Measurements from ENCODE around the gene SLC7A7. TPM values are rescaled to one million over a fixed set of nuclear protein-coding genes. Genes with fewer than 3 reads are reported as not detected.

The SLC7A7 gene
- total and polyA plus RNA-seq, 2 of the 13 experiments (the other 11 are each of a cell fraction or from before 2014, with no cell fraction given): 0.13 to 0.63 TPM

DNA sequence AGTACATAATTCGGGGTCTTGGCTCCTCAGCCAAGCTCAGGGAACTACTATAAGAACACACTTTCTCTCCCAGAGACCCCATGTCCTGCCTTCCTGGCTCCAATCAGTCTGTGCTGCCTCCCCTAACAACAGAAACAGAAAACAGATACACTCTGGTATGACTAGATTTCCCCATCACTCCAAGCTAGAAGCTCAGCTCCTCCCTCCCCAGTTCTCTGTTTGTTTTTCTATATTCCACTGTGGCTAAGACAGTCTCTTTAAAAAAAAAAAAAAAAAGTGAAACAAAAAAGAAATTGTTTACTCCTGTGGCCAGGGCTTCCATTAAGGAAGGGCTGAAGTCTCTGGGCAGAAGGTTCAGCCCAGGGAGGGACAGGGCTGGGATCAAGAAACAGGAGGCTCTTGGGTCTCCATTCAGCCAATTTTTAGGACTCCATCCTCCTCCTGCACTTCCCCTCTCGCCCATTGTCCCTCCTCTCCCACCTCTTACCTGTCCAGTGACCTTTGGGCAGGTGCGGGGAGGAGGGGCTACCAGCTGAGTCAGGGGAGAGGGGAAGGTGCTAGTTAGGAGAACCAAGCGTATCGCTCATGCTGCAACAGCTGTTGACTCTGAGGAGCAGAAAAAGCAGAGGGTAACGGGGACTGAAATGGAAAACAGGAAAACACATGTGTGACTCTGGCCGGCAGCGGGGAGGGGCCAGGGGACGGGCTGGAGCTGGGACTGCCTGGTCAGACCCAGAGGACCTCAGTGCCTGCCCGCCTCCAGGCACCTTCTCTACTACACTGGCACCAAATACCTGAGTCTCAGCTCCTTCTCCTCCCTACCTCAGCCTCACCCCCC, 4.1 kb upstream of the SLC7A7 start (continued):
- TF ChIP-seq, protein P1, sequence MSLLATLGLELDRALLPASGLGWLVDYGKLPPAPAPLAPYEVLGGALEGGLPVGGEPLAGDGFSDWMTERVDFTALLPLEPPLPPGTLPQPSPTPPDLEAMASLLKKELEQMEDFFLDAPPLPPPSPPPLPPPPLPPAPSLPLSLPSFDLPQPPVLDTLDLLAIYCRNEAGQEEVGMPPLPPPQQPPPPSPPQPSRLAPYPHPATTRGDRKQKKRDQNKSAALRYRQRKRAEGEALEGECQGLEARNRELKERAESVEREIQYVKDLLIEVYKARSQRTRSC (CRISPR knock-in tag; IDR thresholded peaks at IDR 0.05; ENCODE audit: low read depth): no peak
- TF ChIP-seq, protein P2, sequence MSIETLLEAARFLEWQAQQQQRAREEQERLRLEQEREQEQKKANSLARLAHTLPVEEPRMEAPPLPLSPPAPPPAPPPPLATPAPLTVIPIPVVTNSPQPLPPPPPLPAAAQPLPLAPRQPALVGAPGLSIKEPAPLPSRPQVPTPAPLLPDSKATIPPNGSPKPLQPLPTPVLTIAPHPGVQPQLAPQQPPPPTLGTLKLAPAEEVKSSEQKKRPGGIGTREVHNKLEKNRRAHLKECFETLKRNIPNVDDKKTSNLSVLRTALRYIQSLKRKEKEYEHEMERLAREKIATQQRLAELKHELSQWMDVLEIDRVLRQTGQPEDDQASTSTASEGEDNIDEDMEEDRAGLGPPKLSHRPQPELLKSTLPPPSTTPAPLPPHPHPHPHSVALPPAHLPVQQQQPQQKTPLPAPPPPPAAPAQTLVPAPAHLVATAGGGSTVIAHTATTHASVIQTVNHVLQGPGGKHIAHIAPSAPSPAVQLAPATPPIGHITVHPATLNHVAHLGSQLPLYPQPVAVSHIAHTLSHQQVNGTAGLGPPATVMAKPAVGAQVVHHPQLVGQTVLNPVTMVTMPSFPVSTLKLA (IDR thresholded peaks at IDR 0.05): no peak
- TF ChIP-seq ESRRA (CRISPR knock-in tag; IDR thresholded peaks at IDR 0.05; ENCODE audit: low read depth): no peak
- TF ChIP-seq NR2F1 (CRISPR knock-in tag; IDR thresholded peaks at IDR 0.05): no peak
- TF ChIP-seq, protein P3, sequence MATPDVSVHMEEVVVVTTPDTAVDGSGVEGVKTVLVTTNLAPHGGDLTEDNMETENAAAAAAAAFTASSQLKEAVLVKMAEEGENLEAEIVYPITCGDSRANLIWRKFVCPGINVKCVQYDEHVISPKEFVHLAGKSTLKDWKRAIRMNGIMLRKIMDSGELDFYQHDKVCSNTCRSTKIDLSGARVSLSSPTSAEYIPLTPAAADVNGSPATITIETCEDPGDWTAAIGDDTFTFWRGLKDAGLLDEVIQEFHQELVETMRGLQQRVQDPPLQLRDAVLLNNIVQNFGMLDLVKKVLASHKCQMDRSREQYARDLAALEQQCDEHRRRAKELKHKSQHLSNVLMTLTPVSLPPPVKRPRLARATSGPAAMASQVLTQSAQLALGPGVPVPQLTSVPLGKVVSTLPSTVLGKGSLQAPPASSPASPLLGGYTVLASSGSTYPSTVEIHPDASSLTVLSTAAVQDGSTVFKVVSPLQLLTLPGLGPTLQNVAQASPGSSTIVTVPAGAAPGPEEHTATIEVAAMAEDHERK (CRISPR knock-in tag; IDR thresholded peaks at IDR 0.05; ENCODE audit: low read depth): no peak
- no peak for TF ChIP-seq SOX5 (CRISPR knock-in tag; IDR thresholded peaks at IDR 0.05; ENCODE audit: borderline replicate concordance)
- TF ChIP-seq, protein P4, sequence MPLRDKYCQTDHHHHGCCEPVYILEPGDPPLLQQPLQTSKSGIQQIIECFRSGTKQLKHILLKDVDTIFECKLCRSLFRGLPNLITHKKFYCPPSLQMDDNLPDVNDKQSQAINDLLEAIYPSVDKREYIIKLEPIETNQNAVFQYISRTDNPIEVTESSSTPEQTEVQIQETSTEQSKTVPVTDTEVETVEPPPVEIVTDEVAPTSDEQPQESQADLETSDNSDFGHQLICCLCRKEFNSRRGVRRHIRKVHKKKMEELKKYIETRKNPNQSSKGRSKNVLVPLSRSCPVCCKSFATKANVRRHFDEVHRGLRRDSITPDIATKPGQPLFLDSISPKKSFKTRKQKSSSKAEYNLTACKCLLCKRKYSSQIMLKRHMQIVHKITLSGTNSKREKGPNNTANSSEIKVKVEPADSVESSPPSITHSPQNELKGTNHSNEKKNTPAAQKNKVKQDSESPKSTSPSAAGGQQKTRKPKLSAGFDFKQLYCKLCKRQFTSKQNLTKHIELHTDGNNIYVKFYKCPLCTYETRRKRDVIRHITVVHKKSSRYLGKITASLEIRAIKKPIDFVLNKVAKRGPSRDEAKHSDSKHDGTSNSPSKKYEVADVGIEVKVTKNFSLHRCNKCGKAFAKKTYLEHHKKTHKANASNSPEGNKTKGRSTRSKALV (CRISPR knock-in tag; IDR thresholded peaks at IDR 0.05): no peak
- 0 out of 2 replicates have a peak, but pooled peaks have one; percentile 21 for TF ChIP-seq ZNF224 (CRISPR knock-in tag; IDR thresholded peaks at IDR 0.05)
- TF ChIP-seq, protein P5, sequence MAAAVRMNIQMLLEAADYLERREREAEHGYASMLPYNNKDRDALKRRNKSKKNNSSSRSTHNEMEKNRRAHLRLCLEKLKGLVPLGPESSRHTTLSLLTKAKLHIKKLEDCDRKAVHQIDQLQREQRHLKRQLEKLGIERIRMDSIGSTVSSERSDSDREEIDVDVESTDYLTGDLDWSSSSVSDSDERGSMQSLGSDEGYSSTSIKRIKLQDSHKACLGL (CRISPR knock-in tag; IDR thresholded peaks at IDR 0.05): no peak; the same call in 1 of the 2 replicates
- no peak for TF ChIP-seq POLR2G (IDR thresholded peaks at IDR 0.05; ENCODE audit: low read depth, low read length)
- no peak for TF ChIP-seq MAFF (IDR thresholded peaks at IDR 0.05; ENCODE audit: low read depth, low read length)
- no peak for TF ChIP-seq SKI (IDR thresholded peaks at IDR 0.05; ENCODE audit: partially characterized antibody)
- TF ChIP-seq, protein P6, sequence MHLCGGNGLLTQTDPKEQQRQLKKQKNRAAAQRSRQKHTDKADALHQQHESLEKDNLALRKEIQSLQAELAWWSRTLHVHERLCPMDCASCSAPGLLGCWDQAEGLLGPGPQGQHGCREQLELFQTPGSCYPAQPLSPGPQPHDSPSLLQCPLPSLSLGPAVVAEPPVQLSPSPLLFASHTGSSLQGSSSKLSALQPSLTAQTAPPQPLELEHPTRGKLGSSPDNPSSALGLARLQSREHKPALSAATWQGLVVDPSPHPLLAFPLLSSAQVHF (CRISPR knock-in tag; IDR thresholded peaks at IDR 0.05): no peak
- TF ChIP-seq, protein P7, sequence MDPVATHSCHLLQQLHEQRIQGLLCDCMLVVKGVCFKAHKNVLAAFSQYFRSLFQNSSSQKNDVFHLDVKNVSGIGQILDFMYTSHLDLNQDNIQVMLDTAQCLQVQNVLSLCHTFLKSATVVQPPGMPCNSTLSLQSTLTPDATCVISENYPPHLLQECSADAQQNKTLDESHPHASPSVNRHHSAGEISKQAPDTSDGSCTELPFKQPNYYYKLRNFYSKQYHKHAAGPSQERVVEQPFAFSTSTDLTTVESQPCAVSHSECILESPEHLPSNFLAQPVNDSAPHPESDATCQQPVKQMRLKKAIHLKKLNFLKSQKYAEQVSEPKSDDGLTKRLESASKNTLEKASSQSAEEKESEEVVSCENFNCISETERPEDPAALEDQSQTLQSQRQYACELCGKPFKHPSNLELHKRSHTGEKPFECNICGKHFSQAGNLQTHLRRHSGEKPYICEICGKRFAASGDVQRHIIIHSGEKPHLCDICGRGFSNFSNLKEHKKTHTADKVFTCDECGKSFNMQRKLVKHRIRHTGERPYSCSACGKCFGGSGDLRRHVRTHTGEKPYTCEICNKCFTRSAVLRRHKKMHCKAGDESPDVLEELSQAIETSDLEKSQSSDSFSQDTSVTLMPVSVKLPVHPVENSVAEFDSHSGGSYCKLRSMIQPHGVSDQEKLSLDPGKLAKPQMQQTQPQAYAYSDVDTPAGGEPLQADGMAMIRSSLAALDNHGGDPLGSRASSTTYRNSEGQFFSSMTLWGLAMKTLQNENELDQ (CRISPR knock-in tag; IDR thresholded peaks at IDR 0.05; ENCODE audit: borderline replicate concordance): no peak
- TF ChIP-seq ZNF350 (CRISPR knock-in tag; IDR thresholded peaks at IDR 0.05; ENCODE audit: borderline replicate concordance, low read depth): peak; percentile 50; the same call in 1 of the 2 replicates
- TF ChIP-seq, protein P8, sequence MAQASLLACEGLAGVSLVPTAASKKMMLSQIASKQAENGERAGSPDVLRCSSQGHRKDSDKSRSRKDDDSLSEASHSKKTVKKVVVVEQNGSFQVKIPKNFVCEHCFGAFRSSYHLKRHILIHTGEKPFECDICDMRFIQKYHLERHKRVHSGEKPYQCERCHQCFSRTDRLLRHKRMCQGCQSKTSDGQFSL (CRISPR knock-in tag; IDR thresholded peaks at IDR 0.05): no peak
- TF ChIP-seq BRCA1 (CRISPR knock-in tag; IDR thresholded peaks at IDR 0.05): no peak
- TF ChIP-seq ZFYVE20 (CRISPR knock-in tag; IDR thresholded peaks at IDR 0.05; ENCODE audit: borderline replicate concordance, low read depth): no peak

Data from HepG2 (cell line).